CD4-positive, alpha-beta memory T cell (primary cell): ENCODE results near the gene ARHGEF25. TPM values are rescaled to one million over a fixed set of nuclear protein-coding genes. Genes with fewer than 3 reads are reported as not detected.

Experiments used
- CTCF ChIA-PET: fragments of 350-600 bp; sonication (Branson Sonifier 250); formaldehyde crosslinking; loops from one replicate; lab custom pipeline; 2021; ENCODE audit warnings: inconsistent platforms; ENCODE audit not compliant: partially characterized antibody; lab: Charles Lee
- POLR2A ChIA-PET: fragments of 350-600 bp; sonication (Branson Sonifier 250); formaldehyde crosslinking; loops from one replicate; lab custom pipeline; 2021; ENCODE audit not compliant: partially characterized antibody; lab: Charles Lee
- DNase-seq, 5 donors: peaks; one replicate each; pipeline versions ENCODE4 v3.0.0 to v3.0.0-alpha.2; 2020 to 2022; ENCODE audit warnings: mixed read lengths in 1 of 5
- H3K27ac ChIP-seq: one replicate; pipeline ENCODE4 v1.7.0; 2013; ENCODE audit warnings: low read depth, low read length
- H3K27me3 ChIP-seq: 2 replicates; pipeline ENCODE4 v1.7.0; 2013; ENCODE audit warnings: mild to moderate bottlenecking, low read length, moderate library complexity; ENCODE audit not compliant: insufficient read depth
- H3K36me3 ChIP-seq: 2 replicates; pipeline ENCODE4 v1.7.0; 2013; ENCODE audit warnings: mild to moderate bottlenecking, low read length, moderate library complexity; ENCODE audit not compliant: insufficient read depth
- H3K4me1 ChIP-seq: 2 replicates; pipeline ENCODE4 v1.7.0; 2013; ENCODE audit warnings: mild to moderate bottlenecking, low read length, moderate library complexity; ENCODE audit not compliant: insufficient read depth
- H3K4me3 ChIP-seq, 2 donors: one replicate each; pipeline ENCODE4 v1.7.0; 2013; ENCODE audit warnings: low read length in 2 of 2, mild to moderate bottlenecking in 1 of 2
- H3K9me3 ChIP-seq, 2 donors: one replicate each; pipeline ENCODE4 v1.7.0; 2013; ENCODE audit warnings: low read length in 2 of 2, control low read depth in 1 of 2; ENCODE audit not compliant: control insufficient read depth in 1 of 2
- H3K27ac Mint-ChIP-seq, 7 donors: one replicate each; pipeline ENCODE4 v1.8.0; 2020 to 2021; ENCODE audit warnings: mixed read lengths in 7 of 7, mild to moderate bottlenecking in 6 of 7, inconsistent platforms in 3 of 7, moderate library complexity in 3 of 7
- H3K27me3 Mint-ChIP-seq, 2 donors: one replicate each; pipeline ENCODE4 v1.8.0; 2020 to 2021; ENCODE audit warnings: mixed read lengths in 2 of 2
- H3K36me3 Mint-ChIP-seq, 2 donors: one replicate each; pipeline ENCODE4 v1.8.0; 2020 to 2021; ENCODE audit warnings: mixed read lengths in 2 of 2, inconsistent platforms in 1 of 2, mild to moderate bottlenecking in 1 of 2
- H3K4me1 Mint-ChIP-seq, 4 donors: one replicate each; pipeline ENCODE4 v1.8.0; 2020 to 2021; ENCODE audit warnings: mixed read lengths in 4 of 4, mild to moderate bottlenecking in 1 of 4
- H3K4me3 Mint-ChIP-seq, 8 donors: one replicate each; pipeline ENCODE4 v1.8.0; 2020 to 2021; ENCODE audit warnings: mixed read lengths in 8 of 8, mild to moderate bottlenecking in 7 of 8, moderate library complexity in 6 of 8, inconsistent platforms in 3 of 8
- H3K9me3 Mint-ChIP-seq, 8 donors: one replicate each; pipeline ENCODE4 v1.8.0; 2020 to 2021; ENCODE audit warnings: mixed read lengths in 8 of 8, mild to moderate bottlenecking in 5 of 8, inconsistent platforms in 3 of 8, moderate library complexity in 1 of 8
- intact Hi-C: fragments of 100-400 bp; cut with micrococcal nuclease; formaldehyde crosslinking; loops from one replicate; pipeline ENCODE4 v1.15.1; 2023
- polyA plus RNA-seq, 2 donors: library from polyadenylated mRNA; unstranded; fragments of 300-500 nt; fragmentation: Illumina TruSeq; gene quantifications; one replicate each; pipeline ENCODE4 v1.2.3, GENCODE V29; 2021
- total RNA-seq, 2 experiments: library from RNA; stranded (reverse); gene quantifications; one replicate each; pipeline ENCODE4 v1.2.3, GENCODE V29; 2021

ARHGEF25 gene
- total and polyA plus RNA-seq, 4 experiments from 2014 or later = 0.47 to 0.67 TPM; not detected in 2

- no peak for DNase-seq
- H3K4me3 ChIP-seq = no peak overlapping the region
- H3K27ac Mint-ChIP-seq = peak overlapping the region in 2 of 7 donors; percentile 12 to 35
- peaks cover 8 to 21% of the 10 kb centered on the region in 2 donors for H3K36me3 Mint-ChIP-seq
- H3K4me1 ChIP-seq = peaks cover 39% of the 10 kb centered on the region
- no peaks in the 10 kb centered on the region for H3K27me3 ChIP-seq
- intact Hi-C loops = no loop called here
- H3K9me3 Mint-ChIP-seq = no peaks in the 10 kb centered on the region
- POLR2A ChIA-PET = interaction anchor here (1.2 kb wide), 1 partner anchor 150 kb away, joined by 3 read pairs; no protein-coding TSS in a partner anchor
- H3K9me3 ChIP-seq = no peaks in the 10 kb centered on the region
- no peak overlapping the region for H3K27ac ChIP-seq
- CTCF ChIA-PET = interaction anchor here (1.2 to 2.1 kb wide), 3 partner anchors 13 to 23 kb away, joined by 4 to 8 read pairs (median 7); no protein-coding TSS in a partner anchor
- H3K36me3 ChIP-seq = no peaks in the 10 kb centered on the region
- peaks cover 20 to 48% (median 33%) of the 10 kb centered on the region in 4 donors for H3K4me1 Mint-ChIP-seq
- peak overlapping the region in 1 of 8 donors; percentile 40 for H3K4me3 Mint-ChIP-seq
- peaks cover 2 to 3% of the 10 kb centered on the region in 2 donors for H3K27me3 Mint-ChIP-seq
Observed at GRCh38 chr12:57606821-57607220, 4.4 kb upstream of the ARHGEF25 start.

DNA sequence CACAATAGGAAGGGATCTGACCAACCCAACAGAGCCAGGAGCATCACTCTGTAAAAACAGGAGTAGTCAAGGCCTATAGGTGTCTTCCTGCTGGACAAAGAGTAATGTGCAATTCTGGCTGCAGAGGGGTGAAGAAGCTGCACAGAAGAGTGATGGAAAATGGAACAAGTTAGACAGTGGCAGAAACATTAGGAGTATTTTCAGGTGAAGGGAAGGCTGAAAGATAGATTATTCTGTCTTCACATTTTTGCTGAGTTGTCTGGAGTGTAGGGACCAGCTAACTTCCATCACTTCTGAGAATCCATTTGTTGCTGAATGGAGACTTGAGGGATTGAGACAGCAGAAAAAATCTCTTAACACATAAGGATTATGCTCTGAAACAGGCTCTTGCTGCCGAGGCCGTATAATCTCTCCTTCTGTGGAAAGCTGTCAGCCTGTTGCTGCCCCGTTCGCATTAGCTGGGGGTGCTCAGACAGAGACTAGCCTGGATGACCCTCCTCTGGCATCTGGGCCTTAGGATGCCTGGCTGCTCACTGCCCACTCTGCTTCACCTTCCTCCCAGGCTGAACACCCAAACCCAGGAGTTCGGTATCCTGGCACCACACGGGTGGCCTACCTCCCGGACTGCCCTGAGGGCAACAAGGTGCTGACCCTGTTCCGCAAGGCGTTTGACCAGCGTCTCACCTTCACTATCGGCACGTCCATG is 3.1 kb upstream of the ARHGEF25 start:
- Mint-ChIP-seq H3K36me3 (peaks cover 0 to 11% of the 10 kb centered on the region in 2 donors), H3K27me3 (peaks cover 3 to 9% of the 10 kb centered on the region in 2 donors), H3K27ac (peak overlapping the region in 2 of 7 donors; percentile 15 to 30), H3K4me1 (peaks cover 19 to 47% (median 30%) of the 10 kb centered on the region in 4 donors), H3K9me3 (no peaks in the 10 kb centered on the region), H3K4me3 (peak overlapping the region in 1 of 8 donors; percentile 40)
- ChIA-PET CTCF (interaction anchor here (1.1 to 2.1 kb wide), 3 partner anchors 15 to 28 kb away, joined by 3 to 8 read pairs (median 4); no protein-coding TSS in a partner anchor), POLR2A (no interaction called here)
- no peaks in the 10 kb centered on the region for H3K9me3 ChIP-seq
- no peaks in the 10 kb centered on the region for H3K36me3 ChIP-seq
- H3K4me3 ChIP-seq = no peak overlapping the region
- intact Hi-C loops = no loop called here
- peaks cover 10% of the 10 kb centered on the region for H3K27me3 ChIP-seq
- H3K4me1 ChIP-seq = peaks cover 36% of the 10 kb centered on the region
- H3K27ac ChIP-seq = no peak overlapping the region
- DNase-seq = no peak

GRCh38 chr12:57609101-57609780 is 2.0 kb upstream of the ARHGEF25 start:
- no peak for DNase-seq
- Histone ChIP-seq H3K27me3 (peaks cover 10% of the 10 kb centered on the region), H3K4me1 (peaks cover 24% of the 10 kb centered on the region), H3K27ac (no peak overlapping the region), H3K4me3 (no peak overlapping the region), H3K9me3 (no peaks in the 10 kb centered on the region), H3K36me3 (no peaks in the 10 kb centered on the region)
- Mint-ChIP-seq H3K9me3 (no peaks in the 10 kb centered on the region), H3K27me3 (peaks cover 3 to 12% of the 10 kb centered on the region in 2 donors), H3K36me3 (peaks cover 0 to 11% of the 10 kb centered on the region in 2 donors), H3K4me1 (peaks cover 12 to 35% (median 21%) of the 10 kb centered on the region in 4 donors), H3K4me3 (no peak overlapping the region), H3K27ac (no peak overlapping the region)
- intact Hi-C loops = no loop called here
- ChIA-PET POLR2A (interaction anchor here (0.5 kb wide), 1 partner anchor 129 kb away, joined by 3 read pairs; the partner anchor contains the start of gene ARHGAP9), CTCF (interaction anchor here (1.2 kb wide), 1 partner anchor 26 kb away, joined by 3 read pairs; no protein-coding TSS in a partner anchor)

DNA sequence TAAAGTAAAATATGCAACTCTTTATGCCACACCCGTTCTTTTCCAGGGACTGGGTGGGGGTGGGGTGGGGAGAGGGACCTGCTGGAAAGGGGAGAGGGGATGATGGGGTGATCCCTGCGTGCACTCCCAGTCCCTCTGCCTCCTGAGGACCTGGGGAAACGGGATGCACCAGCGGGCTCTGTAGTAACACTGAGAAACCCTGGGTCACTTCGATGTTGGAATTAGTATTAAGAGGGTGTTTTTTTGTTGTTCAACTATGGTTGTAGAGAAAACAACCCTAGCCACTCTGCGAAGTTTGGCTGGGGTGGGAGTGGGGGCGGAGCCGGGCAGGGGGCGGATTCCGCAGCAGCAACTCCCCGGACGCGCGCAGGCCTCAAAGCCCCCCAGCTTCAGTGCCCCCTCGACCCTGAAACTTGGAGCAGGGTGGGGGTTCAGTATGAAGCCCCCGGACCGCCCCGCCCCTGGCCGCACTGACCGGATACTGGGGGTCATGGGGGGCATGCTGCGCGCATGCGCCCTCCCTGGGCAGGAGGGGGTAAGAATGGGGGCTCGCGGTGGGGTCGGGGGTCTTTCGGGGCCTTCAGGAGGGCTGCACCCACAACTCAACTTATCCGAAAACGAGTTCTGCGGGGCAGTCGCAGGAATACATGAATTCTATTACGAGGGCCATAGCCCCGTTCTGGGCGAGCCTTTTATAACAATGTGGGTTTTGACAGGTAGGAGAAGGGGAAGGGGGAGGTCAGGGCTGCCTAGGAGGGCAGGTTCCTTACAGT is 1.3 kb upstream of the ARHGEF25 start:
- Mint-ChIP-seq H3K36me3 (peaks cover 0 to 11% of the 10 kb centered on the region in 2 donors), H3K4me1 (peaks cover 11 to 29% (median 19%) of the 10 kb centered on the region in 4 donors), H3K4me3 (peak overlapping the region in 7 of 8 donors; percentile 63 to 89 (median 77)), H3K9me3 (no peaks in the 10 kb centered on the region), H3K27ac (peak overlapping the region in 4 of 7 donors; percentile 15 to 77 (median 46)), H3K27me3 (peaks cover 3 to 14% of the 10 kb centered on the region in 2 donors)
- intact Hi-C loops = loop anchor here (2.0 to 5.0 kb wide), 2 partner anchors 19 to 88 kb away; partner anchors contain the start of genes DDIT3, MBD6 and PIP4K2C
- peaks cover 20% of the 10 kb centered on the region for H3K4me1 ChIP-seq
- no peak overlapping the region for H3K27ac ChIP-seq
- H3K9me3 ChIP-seq = no peaks in the 10 kb centered on the region
- no peak overlapping the region for H3K4me3 ChIP-seq
- no peaks in the 10 kb centered on the region for H3K36me3 ChIP-seq
- CTCF ChIA-PET = interaction anchor here (1.0 to 1.2 kb wide), 2 partner anchors 10 to 26 kb away, joined by 3 read pairs; no protein-coding TSS in a partner anchor
- POLR2A ChIA-PET = no interaction called here
- no peak for DNase-seq
- H3K27me3 ChIP-seq = peaks cover 10% of the 10 kb centered on the region

- intact Hi-C loops = loop anchor here (2.0 to 5.0 kb wide), 2 partner anchors 20 to 88 kb away; partner anchors contain the start of genes DDIT3, MBD6 and PIP4K2C
- Histone ChIP-seq H3K27me3 (peaks cover 10% of the 10 kb centered on the region), H3K36me3 (no peaks in the 10 kb centered on the region), H3K9me3 (no peaks in the 10 kb centered on the region), H3K4me1 (peaks cover 14% of the 10 kb centered on the region), H3K27ac (no peak overlapping the region), H3K4me3 (peak overlapping the region; percentile 23 to 57)
- no peak for DNase-seq
- H3K4me3 Mint-ChIP-seq = peak overlapping the region; percentile 63 to 89 (median 76)
- peaks cover 0 to 9% of the 10 kb centered on the region in 2 donors for H3K36me3 Mint-ChIP-seq
- peaks cover 5 to 22% (median 13%) of the 10 kb centered on the region in 4 donors for H3K4me1 Mint-ChIP-seq
- ChIA-PET POLR2A (no interaction called here), CTCF (interaction anchor here (1.0 to 1.4 kb wide), 4 partner anchors 9 to 28 kb away, joined by 3 to 6 read pairs (median 4); partner anchors contain the start of gene B4GALNT1)
- H3K27ac Mint-ChIP-seq = peak overlapping the region in 4 of 7 donors; percentile 15 to 77 (median 46)
- H3K9me3 Mint-ChIP-seq = no peaks in the 10 kb centered on the region
- H3K27me3 Mint-ChIP-seq = peaks cover 3 to 17% of the 10 kb centered on the region in 2 donors
Observed at GRCh38 chr12:57610554-57611107, 604 bp upstream of the ARHGEF25 start.
